Activated B cell treated with CpG ODN at 0.5 μM for 24 hours (primary cell): ENCODE data around the gene DAGLA. TPM values are rescaled to one million over a fixed set of nuclear protein-coding genes. Genes with fewer than 3 reads are reported as not detected.

ENCODE experiments used
- ATAC-seq: fragments of 200-7000 bp; cut with Tn5 transposase; one replicate; pipeline ENCODE4 v1.10.0; 2021; ENCODE audit warnings: low read depth, mild to moderate bottlenecking, moderate library complexity
- CTCF ChIA-PET: fragments of 350-600 bp; sonication (Branson Sonifier 250); formaldehyde crosslinking; loops from one replicate; lab custom pipeline; 2021; ENCODE audit warnings: antibody characterized with exemption; lab: Charles Lee
- POLR2A ChIA-PET: fragments of 350-600 bp; sonication (Branson Sonifier 250); formaldehyde crosslinking; loops from one replicate; lab custom pipeline; 2021; ENCODE audit warnings: antibody characterized with exemption; lab: Charles Lee
- DNase-seq: peaks from one replicate; pipeline ENCODE4 v3.0.0; 2022
- H3K27ac Mint-ChIP-seq: one replicate; pipeline ENCODE4 v1.8.0; 2020; ENCODE audit warnings: mixed read lengths
- H3K27me3 Mint-ChIP-seq: one replicate; pipeline ENCODE4 v1.8.0; 2021; ENCODE audit warnings: mixed read lengths
- H3K36me3 Mint-ChIP-seq: one replicate; pipeline ENCODE4 v1.8.0; 2021; ENCODE audit warnings: low read depth, mixed read lengths
- H3K4me1 Mint-ChIP-seq: one replicate; pipeline ENCODE4 v1.8.0; 2021; ENCODE audit warnings: mixed read lengths
- H3K4me3 Mint-ChIP-seq: one replicate; pipeline ENCODE4 v1.8.0; 2020; ENCODE audit warnings: mild to moderate bottlenecking, mixed read lengths
- H3K9me3 Mint-ChIP-seq: one replicate; pipeline ENCODE4 v1.8.0; 2020; ENCODE audit warnings: mixed read lengths
- CTCF ChIP-seq: fragments of 200-600 bp; IDR thresholded peaks from one replicate; pipeline ENCODE4 v1.8.0; 2022; ENCODE audit warnings: antibody characterized with exemption, mild to moderate bottlenecking
- intact Hi-C: fragments of 100-400 bp; cut with micrococcal nuclease; formaldehyde crosslinking; loops from one replicate; pipeline ENCODE4 v1.15.1; 2024
- total RNA-seq: library from RNA; stranded (reverse); gene quantifications from 2 replicates; pipeline ENCODE4 v1.2.3, GENCODE V29; 2022

The DAGLA gene
- total RNA-seq, 1 donor from 2014 or later = not detected

GRCh38 chr11:61688365-61689163 is 8.4 kb downstream of the DAGLA start:
- Mint-ChIP-seq H3K9me3 (no peaks in the 10 kb centered on the region), H3K27ac (no peak overlapping the region), H3K36me3 (no peaks in the 10 kb centered on the region), H3K4me1 (no peaks in the 10 kb centered on the region), H3K4me3 (no peak overlapping the region), H3K27me3 (peaks cover 21% of the 10 kb centered on the region)
- no peak for TF ChIP-seq CTCF
- ATAC-seq = no peak
- ChIA-PET CTCF (no interaction called here), POLR2A (no interaction called here)
- DNase-seq = no peak
- intact Hi-C loops = no loop called here

GRCh38 chr11:61689164-61689496 is 8.9 kb downstream of the DAGLA start:
- DNase-seq = no peak
- no peak for TF ChIP-seq CTCF
- Mint-ChIP-seq H3K36me3 (no peaks in the 10 kb centered on the region), H3K4me3 (no peak overlapping the region), H3K9me3 (no peaks in the 10 kb centered on the region), H3K27ac (no peak overlapping the region), H3K27me3 (peaks cover 21% of the 10 kb centered on the region), H3K4me1 (no peaks in the 10 kb centered on the region)
- intact Hi-C loops = no loop called here
- CTCF ChIA-PET = no interaction called here
- POLR2A ChIA-PET = no interaction called here
- ATAC-seq = no peak

- Mint-ChIP-seq H3K36me3 (no peaks in the 10 kb centered on the region), H3K4me3 (no peak overlapping the region), H3K27me3 (peaks cover 15% of the 10 kb centered on the region), H3K27ac (no peak overlapping the region), H3K9me3 (no peaks in the 10 kb centered on the region), H3K4me1 (peaks cover 3% of the 10 kb centered on the region)
- ChIA-PET CTCF (no interaction called here), POLR2A (no interaction called here)
- intact Hi-C loops = no loop called here
- DNase-seq (no peak), ATAC-seq (no peak)
- no peak for TF ChIP-seq CTCF
Observed at GRCh38 chr11:61690706-61691379, 10.7 kb downstream of the DAGLA start.

GRCh38 chr11:61691380-61692156 is 11.4 kb downstream of the DAGLA start:
- H3K36me3 Mint-ChIP-seq = no peaks in the 10 kb centered on the region
- H3K4me3 Mint-ChIP-seq = no peak overlapping the region
- peaks cover 8% of the 10 kb centered on the region for H3K4me1 Mint-ChIP-seq
- H3K27me3 Mint-ChIP-seq = peaks cover 13% of the 10 kb centered on the region
- no peaks in the 10 kb centered on the region for H3K9me3 Mint-ChIP-seq
- no peak overlapping the region for H3K27ac Mint-ChIP-seq
- intact Hi-C loops = no loop called here
- ChIA-PET POLR2A (no interaction called here), CTCF (interaction anchor here (0.6 kb wide), 1 partner anchor 30 kb away, joined by 3 read pairs; no protein-coding TSS in a partner anchor)
- TF ChIP-seq CTCF = no peak
- ATAC-seq = no peak
- DNase-seq = no peak
